MM.1S (cell line): ENCODE data around the gene EXOC3L4.

Experiments
- DNase-seq: peaks from one replicate; pipeline ENCODE4 v3.0.0-alpha.2; 2015
- H2AFZ ChIP-seq: fragments of 300-600 bp; sonication (generic); 2 replicates; pipeline ENCODE4 v1.6.0; 2016; ENCODE audit warnings: antibody characterized with exemption, low read length
- H3F3A ChIP-seq: fragments of 300-600 bp; sonication (generic); 2 replicates; pipeline ENCODE4 v1.6.1; 2016; ENCODE audit warnings: mild to moderate bottlenecking, antibody characterized with exemption, low read length, moderate library complexity, mixed read lengths; ENCODE audit not compliant: insufficient read depth
- H3K27ac ChIP-seq: fragments of 300-600 bp; sonication (generic); 2 replicates; pipeline ENCODE4 v1.5.1; 2016; ENCODE audit warnings: mild to moderate bottlenecking, low read length
- H3K27me3 ChIP-seq: fragments of 300-600 bp; sonication (generic); replicated peaks from 2 replicates; pipeline ENCODE4 v1.6.0; 2016; ENCODE audit warnings: low read length; ENCODE audit not compliant: insufficient read depth
- H3K36me3 ChIP-seq: fragments of 300-600 bp; sonication (generic); replicated peaks from 2 replicates; pipeline ENCODE4 v1.6.1; 2016; ENCODE audit warnings: mild to moderate bottlenecking, low read length, mixed read lengths; ENCODE audit not compliant: insufficient read depth
- H3K4me1 ChIP-seq: fragments of 300-600 bp; sonication (generic); 2 replicates; pipeline ENCODE4 v1.6.1; 2016; ENCODE audit warnings: low read length, mixed read lengths
- H3K4me2 ChIP-seq: fragments of 300-600 bp; sonication (generic); 2 replicates; pipeline ENCODE4 v1.6.0; 2016; ENCODE audit warnings: low read depth, low read length
- H3K4me3 ChIP-seq: fragments of 300-600 bp; sonication (generic); 2 replicates; pipeline ENCODE4 v1.5.1; 2016; ENCODE audit warnings: low read length, mixed read lengths
- H3K79me2 ChIP-seq: fragments of 300-600 bp; sonication (generic); 2 replicates; pipeline ENCODE4 v1.6.1; 2016; ENCODE audit warnings: mixed run types, low read length, mixed read lengths
- H3K9ac ChIP-seq: fragments of 300-600 bp; sonication (generic); 2 replicates; pipeline ENCODE4 v1.6.1; 2016; ENCODE audit warnings: low read length, mixed read lengths
- H3K9me2 ChIP-seq: fragments of 300-600 bp; sonication (generic); replicated peaks from 2 replicates; pipeline ENCODE4 v1.6.1; 2016; ENCODE audit warnings: mild to moderate bottlenecking, low read length, mixed read lengths; ENCODE audit not compliant: insufficient read depth
- H3K9me3 ChIP-seq: fragments of 300-600 bp; sonication (generic); replicated peaks from 2 replicates; pipeline ENCODE4 v1.6.1; 2016; ENCODE audit warnings: mild to moderate bottlenecking, low read length, mixed read lengths; ENCODE audit not compliant: insufficient read depth
- H4K20me1 ChIP-seq: fragments of 300-600 bp; sonication (generic); 2 replicates; pipeline ENCODE4 v1.6.1; 2016; ENCODE audit warnings: mild to moderate bottlenecking, low read length, moderate library complexity, mixed read lengths; ENCODE audit not compliant: insufficient read depth
- EZH2 ChIP-seq: fragments of 300-600 bp; sonication (generic); optimal IDR thresholded peaks from 2 replicates; pipeline ENCODE3; 2017; ENCODE audit warnings: low read depth, mild to moderate bottlenecking, antibody characterized with exemption, low read length, mixed read lengths
- EZH2phosphoT487 ChIP-seq: fragments of 300-600 bp; sonication (generic); IDR thresholded peaks from 2 replicates; pipeline ENCODE4 v1.6.1; 2018; ENCODE audit warnings: antibody characterized with exemption, low read length
- TF ChIP-seq, protein P1 (sequence below): fragments of 300-600 bp; sonication (generic); IDR thresholded peaks from 2 replicates; pipeline ENCODE4 v1.5.1; 2016; ENCODE audit warnings: antibody characterized with exemption, low read length, mixed read lengths

Gene EXOC3L4

GRCh38 chr14:103109535-103110441 lies 15.3 kb downstream of the EXOC3L4 start:
- Histone ChIP-seq H2AFZ (no peak overlapping the region), H3K27me3 (no peaks in the 10 kb centered on the region), H3K79me2 (no peaks in the 10 kb centered on the region), H3K36me3 (no peaks in the 10 kb centered on the region), H3K9me2 (no peaks in the 10 kb centered on the region), H3K9ac (no peak overlapping the region), H3K4me1 (peaks cover 6% of the 10 kb centered on the region), H3K27ac (no peak overlapping the region), H3K4me3 (no peak overlapping the region), H4K20me1 (no peaks in the 10 kb centered on the region), H3F3A (no peaks in the 10 kb centered on the region), H3K4me2 (no peak overlapping the region), H3K9me3 (no peaks in the 10 kb centered on the region)
- DNase-seq = no peak
- TF ChIP-seq, protein P1, sequence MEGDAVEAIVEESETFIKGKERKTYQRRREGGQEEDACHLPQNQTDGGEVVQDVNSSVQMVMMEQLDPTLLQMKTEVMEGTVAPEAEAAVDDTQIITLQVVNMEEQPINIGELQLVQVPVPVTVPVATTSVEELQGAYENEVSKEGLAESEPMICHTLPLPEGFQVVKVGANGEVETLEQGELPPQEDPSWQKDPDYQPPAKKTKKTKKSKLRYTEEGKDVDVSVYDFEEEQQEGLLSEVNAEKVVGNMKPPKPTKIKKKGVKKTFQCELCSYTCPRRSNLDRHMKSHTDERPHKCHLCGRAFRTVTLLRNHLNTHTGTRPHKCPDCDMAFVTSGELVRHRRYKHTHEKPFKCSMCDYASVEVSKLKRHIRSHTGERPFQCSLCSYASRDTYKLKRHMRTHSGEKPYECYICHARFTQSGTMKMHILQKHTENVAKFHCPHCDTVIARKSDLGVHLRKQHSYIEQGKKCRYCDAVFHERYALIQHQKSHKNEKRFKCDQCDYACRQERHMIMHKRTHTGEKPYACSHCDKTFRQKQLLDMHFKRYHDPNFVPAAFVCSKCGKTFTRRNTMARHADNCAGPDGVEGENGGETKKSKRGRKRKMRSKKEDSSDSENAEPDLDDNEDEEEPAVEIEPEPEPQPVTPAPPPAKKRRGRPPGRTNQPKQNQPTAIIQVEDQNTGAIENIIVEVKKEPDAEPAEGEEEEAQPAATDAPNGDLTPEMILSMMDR = no peak
- TF ChIP-seq EZH2 = no peak
- TF ChIP-seq EZH2phosphoT487 = no peak

GRCh38 chr14:103110681-103111231 lies 16.2 kb downstream of the EXOC3L4 start:
- H3K27ac ChIP-seq = peak overlapping the region; percentile 27; the same call in 1 of the 2 replicates
- 0 out of 2 replicates have a peak overlapping the region, but pooled peaks have one; percentile 15 for H3K4me2 ChIP-seq

GRCh38 chr14:103111232-103111868 lies 16.8 kb downstream of the EXOC3L4 start:
- Histone ChIP-seq H3K27me3 (no peaks in the 10 kb centered on the region), H3K9me2 (no peaks in the 10 kb centered on the region), H3K4me2 (0 out of 2 replicates have a peak overlapping the region, but pooled peaks have one; percentile 15), H3K4me1 (peaks cover 6% of the 10 kb centered on the region), H3F3A (no peaks in the 10 kb centered on the region), H3K9ac (no peak overlapping the region), H3K27ac (peak overlapping the region; percentile 27; the same call in 1 of the 2 replicates), H3K4me3 (no peak overlapping the region), H2AFZ (no peak overlapping the region), H3K9me3 (no peaks in the 10 kb centered on the region), H3K79me2 (no peaks in the 10 kb centered on the region), H4K20me1 (no peaks in the 10 kb centered on the region), H3K36me3 (no peaks in the 10 kb centered on the region)
- DNase-seq = no peak
- TF ChIP-seq EZH2phosphoT487 = no peak

More at GRCh38 chr14:103110681-103111231, 16.2 kb downstream of the EXOC3L4 start:
- Histone ChIP-seq H3K36me3 (no peaks in the 10 kb centered on the region), H3K9me2 (no peaks in the 10 kb centered on the region), H3K4me1 (peaks cover 6% of the 10 kb centered on the region), H3K27me3 (no peaks in the 10 kb centered on the region), H4K20me1 (no peaks in the 10 kb centered on the region), H3K9ac (no peak overlapping the region), H3K9me3 (no peaks in the 10 kb centered on the region), H3K79me2 (no peaks in the 10 kb centered on the region), H3F3A (no peaks in the 10 kb centered on the region), H2AFZ (no peak overlapping the region), H3K4me3 (no peak overlapping the region)
- TF ChIP-seq EZH2 = no peak
- no peak for TF ChIP-seq EZH2phosphoT487
- TF ChIP-seq, protein P1 = no peak
- peak; percentile 38 for DNase-seq
